Stimulated activated CD8-positive, alpha-beta memory T cell treated with anti-CD3 and anti-CD28 coated beads, Interleukin-7, amount 100 ng/mL, for 4 hours (primary cell): ENCODE results near the gene ARF5.

Experiments used
- DNase-seq, 2 donors: peaks; one replicate each; pipeline ENCODE4 v3.0.0-alpha.2; 2020; ENCODE audit warnings: low read depth in 2 of 2

Gene ARF5

GRCh38 chr7:127588697-127589482 is 679 bp downstream of the ARF5 start:
- DNase-seq: no peak

- DNase-seq: no peak
Observed at GRCh38 chr7:127589896-127590295, 1.7 kb downstream of the ARF5 start.

GRCh38 chr7:127591189-127591588 is 3.0 kb downstream of the ARF5 start:
- DNase-seq: no peak

GRCh38 chr7:127591591-127591990 is 3.4 kb downstream of the ARF5 start:
- no peak for DNase-seq

GRCh38 chr7:127592550-127592949 is 4.3 kb downstream of the ARF5 start:
- DNase-seq: no peak

- DNase-seq: no peak
Observed at GRCh38 chr7:127594490-127594889, 6.3 kb downstream of the ARF5 start.

- DNase-seq: no peak
Observed at GRCh38 chr7:127595737-127596136, 7.5 kb downstream of the ARF5 start.

- DNase-seq: no peak
Observed at GRCh38 chr7:127598318-127598717, 10.1 kb downstream of the ARF5 start.

GRCh38 chr7:127600885-127601284 is 12.7 kb downstream of the ARF5 start:
- no peak for DNase-seq

- DNase-seq: no peak
Observed at GRCh38 chr7:127608446-127608845, 20.2 kb downstream of the ARF5 start.

- DNase-seq: no peak
Observed at GRCh38 chr7:127609297-127609696, 21.1 kb downstream of the ARF5 start.

GRCh38 chr7:127612263-127612662 is 24.1 kb downstream of the ARF5 start:
- no peak for DNase-seq

GRCh38 chr7:127616724-127617123 is 28.5 kb downstream of the ARF5 start:
- DNase-seq: no peak

- DNase-seq: no peak
Observed at GRCh38 chr7:127618042-127618441, 29.8 kb downstream of the ARF5 start, which contains the start of gene PAX4. TSS of gene PAX4 (minus strand) at chr7:127618142. CDS start at chr7:127615928, 2,214 bp downstream.

- DNase-seq: no peak
Observed at GRCh38 chr7:127618775-127619174, 30.6 kb downstream of the ARF5 start.

- DNase-seq: no peak
Observed at GRCh38 chr7:127619681-127620405, 31.6 kb downstream of the ARF5 start.

GRCh38 chr7:127620406-127621233 is 32.4 kb downstream of the ARF5 start:
- DNase-seq: no peak

- no peak for DNase-seq
Observed at GRCh38 chr7:127625331-127625730, 37.1 kb downstream of the ARF5 start.

- no peak for DNase-seq
Observed at GRCh38 chr7:127628445-127628844, 40.2 kb downstream of the ARF5 start.

- no peak for DNase-seq
Observed at GRCh38 chr7:127629268-127629854, 41.1 kb downstream of the ARF5 start.

- DNase-seq: no peak
Observed at GRCh38 chr7:127632276-127632910, 44.2 kb downstream of the ARF5 start.
